ENCODE measurements around the gene SMARCB1.

The SMARCB1 gene

GRCh38 chr22:23786752-23787599 is at the start of gene SMARCB1:
SMARCB1 (plus strand) TSS chr22:23786966; CDS start chr22:23787170, 204 bp downstream.
- peak; percentile 74 for DNase-seq

- no peak for DNase-seq
Observed at GRCh38 chr22:23737696-23738095, 49.1 kb upstream of the SMARCB1 start.

- DNase-seq = no peak
Observed at GRCh38 chr22:23742505-23743264, 44.1 kb upstream of the SMARCB1 start.

- no peak for DNase-seq
Observed at GRCh38 chr22:23743303-23743705, 43.5 kb upstream of the SMARCB1 start.

- DNase-seq = no peak
Observed at GRCh38 chr22:23744001-23744400, 42.8 kb upstream of the SMARCB1 start.

- DNase-seq = no peak
Observed at GRCh38 chr22:23744485-23744884, 42.3 kb upstream of the SMARCB1 start.

GRCh38 chr22:23745791-23746190 is 41.0 kb upstream of the SMARCB1 start:
- no peak for DNase-seq

- DNase-seq = no peak
Observed at GRCh38 chr22:23749841-23750301, 36.9 kb upstream of the SMARCB1 start.

- DNase-seq = no peak
Observed at GRCh38 chr22:23750367-23750713, 36.4 kb upstream of the SMARCB1 start.

- peak; percentile 76 for DNase-seq
Observed at GRCh38 chr22:23750714-23751440, 35.9 kb upstream of the SMARCB1 start, which contains the start of gene ZNF70. ZNF70 (minus strand) TSS chr22:23751112; CDS start chr22:23745140, 5,972 bp downstream.

GRCh38 chr22:23751441-23751996 is 35.2 kb upstream of the SMARCB1 start:
- no peak for DNase-seq

GRCh38 chr22:23752090-23752691 is 34.6 kb upstream of the SMARCB1 start:
- no peak for DNase-seq

- DNase-seq = no peak
Observed at GRCh38 chr22:23752750-23753149, 34.0 kb upstream of the SMARCB1 start.

- no peak for DNase-seq
Observed at GRCh38 chr22:23753385-23753784, 33.4 kb upstream of the SMARCB1 start.

GRCh38 chr22:23754220-23754919 is 32.4 kb upstream of the SMARCB1 start, which contains the start of gene VPREB3:
VPREB3 (minus strand) TSS chr22:23754425; CDS start chr22:23754363, 62 bp downstream.
- DNase-seq = no peak

GRCh38 chr22:23754980-23755636 is 31.7 kb upstream of the SMARCB1 start:
- no peak for DNase-seq

- no peak for DNase-seq
Observed at GRCh38 chr22:23755711-23756110, 31.1 kb upstream of the SMARCB1 start.

- no peak for DNase-seq
Observed at GRCh38 chr22:23756891-23757290, 29.9 kb upstream of the SMARCB1 start.

GRCh38 chr22:23759566-23759965 is 27.2 kb upstream of the SMARCB1 start:
- no peak for DNase-seq

GRCh38 chr22:23760056-23760455 is 26.7 kb upstream of the SMARCB1 start:
- DNase-seq = no peak

Data from NCI-H510A (cell line).